ENCODE results near the gene VWA3A.

Gene VWA3A

GRCh38 chr16:22081050-22081449, 11.3 kb upstream of the VWA3A start:
- H3K4me3 ChIP-seq (ENCODE audit: low read depth, low read length): no peak overlapping the region
- CTCF ChIA-PET: interaction anchor here (1.0 to 6.0 kb wide), 7 partner anchors 15 to 82 kb away, joined by 3 to 292 read pairs (median 33); partner anchors contain the start of genes MOSMO and PDZD9
- DNase-seq (ENCODE audit: low read depth, low spot score): no peak
- POLR2A ChIA-PET: no interaction called here
- TF ChIP-seq, protein P1, sequence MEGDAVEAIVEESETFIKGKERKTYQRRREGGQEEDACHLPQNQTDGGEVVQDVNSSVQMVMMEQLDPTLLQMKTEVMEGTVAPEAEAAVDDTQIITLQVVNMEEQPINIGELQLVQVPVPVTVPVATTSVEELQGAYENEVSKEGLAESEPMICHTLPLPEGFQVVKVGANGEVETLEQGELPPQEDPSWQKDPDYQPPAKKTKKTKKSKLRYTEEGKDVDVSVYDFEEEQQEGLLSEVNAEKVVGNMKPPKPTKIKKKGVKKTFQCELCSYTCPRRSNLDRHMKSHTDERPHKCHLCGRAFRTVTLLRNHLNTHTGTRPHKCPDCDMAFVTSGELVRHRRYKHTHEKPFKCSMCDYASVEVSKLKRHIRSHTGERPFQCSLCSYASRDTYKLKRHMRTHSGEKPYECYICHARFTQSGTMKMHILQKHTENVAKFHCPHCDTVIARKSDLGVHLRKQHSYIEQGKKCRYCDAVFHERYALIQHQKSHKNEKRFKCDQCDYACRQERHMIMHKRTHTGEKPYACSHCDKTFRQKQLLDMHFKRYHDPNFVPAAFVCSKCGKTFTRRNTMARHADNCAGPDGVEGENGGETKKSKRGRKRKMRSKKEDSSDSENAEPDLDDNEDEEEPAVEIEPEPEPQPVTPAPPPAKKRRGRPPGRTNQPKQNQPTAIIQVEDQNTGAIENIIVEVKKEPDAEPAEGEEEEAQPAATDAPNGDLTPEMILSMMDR (IDR thresholded peaks at IDR 0.05; ENCODE audit: insufficient read depth, low read length, missing control alignments): no peak

GRCh38 chr16:22086440-22086839, 5.9 kb upstream of the VWA3A start:
- DNase-seq (ENCODE audit: low read depth, low spot score): no peak
- no peak overlapping the region for H3K4me3 ChIP-seq (ENCODE audit: low read depth, low read length)
- POLR2A ChIA-PET: no interaction called here
- CTCF ChIA-PET: interaction anchor here (5.0 to 8.9 kb wide), 2 partner anchors 9 to 13 kb away, joined by 37 to 87 read pairs; no protein-coding TSS in a partner anchor
- TF ChIP-seq, protein P1 (IDR thresholded peaks at IDR 0.05; ENCODE audit: insufficient read depth, low read length, missing control alignments): no peak

- TF ChIP-seq, protein P1 (IDR thresholded peaks at IDR 0.05; ENCODE audit: insufficient read depth, low read length, missing control alignments): no peak
- POLR2A ChIA-PET: no interaction called here
- no peak for DNase-seq (ENCODE audit: low read depth, low spot score)
- CTCF ChIA-PET: interaction anchor here (1.2 to 8.9 kb wide), 4 partner anchors 8 to 81 kb away, joined by 4 to 87 read pairs (median 12); no protein-coding TSS in a partner anchor
- H3K4me3 ChIP-seq (ENCODE audit: low read depth, low read length): no peak overlapping the region
Measured at GRCh38 chr16:22088642-22089041, 3.7 kb upstream of the VWA3A start.

- TF ChIP-seq, protein P1 (IDR thresholded peaks at IDR 0.05; ENCODE audit: insufficient read depth, low read length, missing control alignments): no peak
- no peak for DNase-seq (ENCODE audit: low read depth, low spot score)
- ChIA-PET CTCF (interaction anchor here (1.2 to 8.9 kb wide), 5 partner anchors 10 to 99 kb away, joined by 4 to 87 read pairs (median 13); no protein-coding TSS in a partner anchor), POLR2A (no interaction called here)
- no peak overlapping the region for H3K4me3 ChIP-seq (ENCODE audit: low read depth, low read length)
Measured at GRCh38 chr16:22089910-22090309, 2.4 kb upstream of the VWA3A start.

DNA sequence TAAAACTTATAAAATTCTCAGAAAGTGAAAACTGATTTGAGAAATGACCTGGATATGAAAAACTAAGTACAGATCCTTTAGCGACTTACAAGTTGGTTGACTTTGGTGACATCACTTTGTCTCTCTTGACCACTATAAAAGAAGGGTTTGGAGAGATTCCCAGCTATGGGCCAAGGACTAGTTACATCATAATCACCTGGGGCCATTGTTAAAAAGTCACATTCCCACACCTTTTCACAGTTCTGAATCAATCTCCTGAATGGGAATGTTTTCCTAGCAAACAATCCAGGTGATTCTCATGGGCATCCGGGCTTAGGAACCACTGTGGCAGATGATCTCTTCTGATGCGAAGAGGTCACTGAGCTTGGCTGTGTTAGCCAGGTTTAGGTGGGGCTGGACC, 620 bp upstream of the VWA3A start:
- no peak overlapping the region for H3K4me3 ChIP-seq (ENCODE audit: low read depth, low read length)
- POLR2A ChIA-PET: interaction anchor here (0.7 kb wide), 1 partner anchor 84 kb away, joined by 4 read pairs; the partner anchor contains the start of gene MOSMO
- no peak for DNase-seq (ENCODE audit: low read depth, low spot score)
- CTCF ChIA-PET: interaction anchor here (1.1 to 8.9 kb wide), 6 partner anchors 9 to 123 kb away, joined by 3 to 87 read pairs (median 4); no protein-coding TSS in a partner anchor
- TF ChIP-seq, protein P1 (IDR thresholded peaks at IDR 0.05; ENCODE audit: insufficient read depth, low read length, missing control alignments): no peak

DNA sequence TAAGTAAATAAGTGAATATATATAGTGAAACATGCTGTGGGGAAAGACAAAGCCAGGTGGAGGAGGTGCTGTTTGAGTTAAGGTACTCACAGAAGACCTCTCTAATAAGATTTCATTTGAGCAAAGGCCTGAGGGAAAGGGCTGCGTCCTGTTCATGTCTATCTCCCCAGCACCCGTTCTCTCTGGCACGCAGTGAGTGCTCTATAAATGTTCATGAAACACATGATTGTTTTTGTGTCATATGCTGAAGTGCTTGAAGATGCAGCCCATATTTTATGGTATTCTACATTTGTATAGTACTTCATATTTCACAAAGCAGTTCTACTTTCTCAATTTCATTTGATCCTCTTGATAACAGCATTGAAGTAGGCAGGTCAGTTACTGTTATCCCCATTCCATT, 990 bp downstream of the VWA3A start:
- TF ChIP-seq, protein P1 (IDR thresholded peaks at IDR 0.05; ENCODE audit: insufficient read depth, low read length, missing control alignments): no peak
- ChIA-PET POLR2A (no interaction called here), CTCF (interaction anchor here (0.7 to 8.9 kb wide), 4 partner anchors 16 to 95 kb away, joined by 3 to 87 read pairs (median 4); no protein-coding TSS in a partner anchor)
- no peak for DNase-seq (ENCODE audit: low read depth, low spot score)
- no peak overlapping the region for H3K4me3 ChIP-seq (ENCODE audit: low read depth, low read length)

All from AG04449 (cell line).